ENCODE measurements around the gene CCDC91. TPM values are rescaled to one million over a fixed set of nuclear protein-coding genes. Genes with fewer than 3 reads are reported as not detected.
"Not testable (repeated sequence)": the region's sequence is repeated elsewhere in the genome, so short reads cannot be mapped to it uniquely, and the experiment has no call there.

CCDC91 gene
- total RNA-seq, 1 experiment from 2014 or later: 35.9 TPM

- intact Hi-C loops (cut with micrococcal nuclease): no loop called here
- H3K9me3 Mint-ChIP-seq (ENCODE audit: unreplicated experiment): no peaks in the 10 kb centered on the region
- no peaks in the 10 kb centered on the region for H3K27me3 Mint-ChIP-seq (ENCODE audit: insufficient read depth, unreplicated experiment)
- ChIA-PET POLR2A (no interaction called here), CTCF (interaction anchor here (0.5 kb wide), 1 partner anchor 506 kb away, joined by 4 read pairs; no protein-coding TSS in a partner anchor)
- no peak overlapping the region for H3K4me3 Mint-ChIP-seq (ENCODE audit: unreplicated experiment)
- DNase-seq (ENCODE audit: unreplicated experiment): no peak
- BruUV-seq (replicated peaks): no TSS peak
- H3K4me1 Mint-ChIP-seq (ENCODE audit: insufficient read depth, unreplicated experiment): peaks cover 33% of the 10 kb centered on the region
- TF ChIP-seq CTCF (IDR thresholded peaks at IDR 0.05; ENCODE audit: unreplicated experiment): no peak
- no peak overlapping the region for H3K27ac Mint-ChIP-seq (ENCODE audit: low read depth, unreplicated experiment)
- no peaks in the 10 kb centered on the region for H3K36me3 Mint-ChIP-seq (ENCODE audit: insufficient read depth, unreplicated experiment)
Measured at GRCh38 chr12:28253161-28253641, 62.9 kb downstream of the CCDC91 start.

GRCh38 chr12:28257411-28257810 is 67.2 kb downstream of the CCDC91 start:
- intact Hi-C loops (cut with micrococcal nuclease): no loop called here
- POLR2A ChIA-PET: interaction anchor here (0.6 to 1.4 kb wide), 3 partner anchors 8 to 374 kb away, joined by 3 to 4 read pairs (median 4); no protein-coding TSS in a partner anchor
- peaks cover 23% of the 10 kb centered on the region for H3K4me1 Mint-ChIP-seq (ENCODE audit: insufficient read depth, unreplicated experiment)
- no peak overlapping the region for H3K4me3 Mint-ChIP-seq (ENCODE audit: unreplicated experiment)
- CTCF ChIA-PET: no interaction called here
- no peaks in the 10 kb centered on the region for H3K9me3 Mint-ChIP-seq (ENCODE audit: unreplicated experiment)
- H3K27ac Mint-ChIP-seq (ENCODE audit: low read depth, unreplicated experiment): no peak overlapping the region
- BruUV-seq (replicated peaks): no TSS peak
- DNase-seq (ENCODE audit: unreplicated experiment): no peak
- TF ChIP-seq CTCF (IDR thresholded peaks at IDR 0.05; ENCODE audit: unreplicated experiment): no peak
- no peaks in the 10 kb centered on the region for H3K27me3 Mint-ChIP-seq (ENCODE audit: insufficient read depth, unreplicated experiment)
- no peaks in the 10 kb centered on the region for H3K36me3 Mint-ChIP-seq (ENCODE audit: insufficient read depth, unreplicated experiment)

- intact Hi-C loops (cut with micrococcal nuclease): no loop called here
- ChIA-PET CTCF (interaction anchor here (0.6 kb wide), 1 partner anchor 196 kb away, joined by 5 read pairs; no protein-coding TSS in a partner anchor), POLR2A (no interaction called here)
- no peak overlapping the region for H3K4me3 Mint-ChIP-seq (ENCODE audit: unreplicated experiment)
- H3K27ac Mint-ChIP-seq (ENCODE audit: low read depth, unreplicated experiment): no peak overlapping the region
- no peak for DNase-seq (ENCODE audit: unreplicated experiment)
- no TSS peak for BruUV-seq (replicated peaks)
- H3K36me3 Mint-ChIP-seq (ENCODE audit: insufficient read depth, unreplicated experiment): peaks cover 7% of the 10 kb centered on the region
- no peaks in the 10 kb centered on the region for H3K9me3 Mint-ChIP-seq (ENCODE audit: unreplicated experiment)
- no peak for TF ChIP-seq CTCF (IDR thresholded peaks at IDR 0.05; ENCODE audit: unreplicated experiment)
- peaks cover 12% of the 10 kb centered on the region for H3K4me1 Mint-ChIP-seq (ENCODE audit: insufficient read depth, unreplicated experiment)
- no peaks in the 10 kb centered on the region for H3K27me3 Mint-ChIP-seq (ENCODE audit: insufficient read depth, unreplicated experiment)
Measured at GRCh38 chr12:28258998-28259397, 68.7 kb downstream of the CCDC91 start.

GRCh38 chr12:28265435-28266042 is 75.3 kb downstream of the CCDC91 start:
- ChIA-PET CTCF (no interaction called here), POLR2A (interaction anchor here (1.0 kb wide), 1 partner anchor 75 kb away, joined by 3 read pairs; no protein-coding TSS in a partner anchor)
- Mint-ChIP-seq H3K27ac (ENCODE audit: low read depth, unreplicated experiment) (no peak overlapping the region), H3K4me3 (ENCODE audit: unreplicated experiment) (no peak overlapping the region), H3K9me3 (ENCODE audit: unreplicated experiment) (peaks cover 1% of the 10 kb centered on the region), H3K4me1 (ENCODE audit: insufficient read depth, unreplicated experiment) (no peaks in the 10 kb centered on the region), H3K27me3 (ENCODE audit: insufficient read depth, unreplicated experiment) (no peaks in the 10 kb centered on the region), H3K36me3 (ENCODE audit: insufficient read depth, unreplicated experiment) (peaks cover 7% of the 10 kb centered on the region)
- no TSS peak for BruUV-seq (replicated peaks)
- no peak for DNase-seq (ENCODE audit: unreplicated experiment)
- TF ChIP-seq CTCF (IDR thresholded peaks at IDR 0.05; ENCODE audit: unreplicated experiment): no peak
- intact Hi-C loops (cut with micrococcal nuclease): no loop called here

- H3K27me3 Mint-ChIP-seq (ENCODE audit: insufficient read depth, unreplicated experiment); POLR2A ChIA-PET; H3K36me3 Mint-ChIP-seq (ENCODE audit: insufficient read depth, unreplicated experiment); intact Hi-C loops (cut with micrococcal nuclease); H3K27ac Mint-ChIP-seq (ENCODE audit: low read depth, unreplicated experiment); BruUV-seq (replicated peaks); H3K4me3 Mint-ChIP-seq (ENCODE audit: unreplicated experiment); H3K4me1 Mint-ChIP-seq (ENCODE audit: insufficient read depth, unreplicated experiment); CTCF ChIA-PET; DNase-seq (ENCODE audit: unreplicated experiment): not testable (repeated sequence)
- peaks cover 16% of the 10 kb centered on the region for H3K9me3 Mint-ChIP-seq (ENCODE audit: unreplicated experiment)
Measured at GRCh38 chr12:28267920-28268607, 77.8 kb downstream of the CCDC91 start.

Measured in MCF 10A (cell line).